Activated naive CD8-positive, alpha-beta T cell treated with anti-CD3 and anti-CD28 coated beads for 36 hours (primary cell): ENCODE data around the gene HDLBP. TPM values are rescaled to one million over a fixed set of nuclear protein-coding genes. Genes with fewer than 3 reads are reported as not detected.
"Not testable (repeated sequence)": the region's sequence is repeated elsewhere in the genome, so short reads cannot be mapped to it uniquely, and the experiment has no call there.

ENCODE experiments used
- DNase-seq: peaks from one replicate; pipeline ENCODE4 v3.0.0; 2021
- H3K27ac Mint-ChIP-seq: one replicate; pipeline ENCODE4 v1.8.0; 2022; ENCODE audit warnings: mild to moderate bottlenecking, moderate library complexity, mixed read lengths
- H3K27me3 Mint-ChIP-seq: one replicate; pipeline ENCODE4 v1.8.0; 2022; ENCODE audit warnings: mild to moderate bottlenecking, mixed read lengths
- H3K36me3 Mint-ChIP-seq: one replicate; pipeline ENCODE4 v1.8.0; 2021; ENCODE audit warnings: mild to moderate bottlenecking, mixed read lengths
- H3K4me1 Mint-ChIP-seq: one replicate; pipeline ENCODE4 v1.8.0; 2021; ENCODE audit warnings: mixed read lengths
- H3K4me3 Mint-ChIP-seq: one replicate; pipeline ENCODE4 v1.8.0; 2022; ENCODE audit warnings: mild to moderate bottlenecking, moderate library complexity, mixed read lengths
- H3K9me3 Mint-ChIP-seq: one replicate; pipeline ENCODE4 v1.8.0; 2022; ENCODE audit warnings: mixed read lengths
- total RNA-seq, 2 experiments: library from RNA; stranded (reverse); gene quantifications; one replicate each; pipeline ENCODE4 v1.2.3, GENCODE V29; 2021

HDLBP gene
- total RNA-seq, 2 experiments from 2014 or later = 272 to 286 TPM

- Mint-ChIP-seq H3K4me3 (no peak overlapping the region), H3K4me1 (peaks cover 18% of the 10 kb centered on the region), H3K9me3 (peaks cover 13% of the 10 kb centered on the region), H3K27me3 (no peaks in the 10 kb centered on the region), H3K27ac (no peak overlapping the region), H3K36me3 (peaks cover 41% of the 10 kb centered on the region)
- no peak for DNase-seq
Measured at GRCh38 chr2:241279828-241280227, 35.6 kb downstream of the HDLBP start.

- H3K27me3 Mint-ChIP-seq = no peaks in the 10 kb centered on the region
- peaks cover 13% of the 10 kb centered on the region for H3K9me3 Mint-ChIP-seq
- H3K36me3 Mint-ChIP-seq = peaks cover 42% of the 10 kb centered on the region
- H3K27ac Mint-ChIP-seq = no peak overlapping the region
- no peak for DNase-seq
- H3K4me3 Mint-ChIP-seq = no peak overlapping the region
- H3K4me1 Mint-ChIP-seq = peaks cover 20% of the 10 kb centered on the region
Measured at GRCh38 chr2:241279413-241279812, 36.1 kb downstream of the HDLBP start.

- not testable (repeated sequence) for H3K27me3 Mint-ChIP-seq, H3K4me3 Mint-ChIP-seq, DNase-seq, H3K27ac Mint-ChIP-seq
- Mint-ChIP-seq H3K36me3 (peaks cover 48% of the 10 kb centered on the region), H3K4me1 (peaks cover 25% of the 10 kb centered on the region), H3K9me3 (peaks cover 13% of the 10 kb centered on the region)
Measured at GRCh38 chr2:241278306-241278705, 37.2 kb downstream of the HDLBP start.

- no peaks in the 10 kb centered on the region for H3K27me3 Mint-ChIP-seq
- peaks cover 13% of the 10 kb centered on the region for H3K9me3 Mint-ChIP-seq
- no peak overlapping the region for H3K4me3 Mint-ChIP-seq
- no peak overlapping the region for H3K27ac Mint-ChIP-seq
- no peak for DNase-seq
- H3K4me1 Mint-ChIP-seq = peaks cover 37% of the 10 kb centered on the region
- peaks cover 50% of the 10 kb centered on the region for H3K36me3 Mint-ChIP-seq
Measured at GRCh38 chr2:241275910-241276309, 39.6 kb downstream of the HDLBP start.

- no peaks in the 10 kb centered on the region for H3K27me3 Mint-ChIP-seq
- H3K4me3 Mint-ChIP-seq = no peak overlapping the region
- peaks cover 50% of the 10 kb centered on the region for H3K36me3 Mint-ChIP-seq
- no peak for DNase-seq
- peaks cover 40% of the 10 kb centered on the region for H3K4me1 Mint-ChIP-seq
- peaks cover 13% of the 10 kb centered on the region for H3K9me3 Mint-ChIP-seq
- no peak overlapping the region for H3K27ac Mint-ChIP-seq
Measured at GRCh38 chr2:241275504-241275903, 40.0 kb downstream of the HDLBP start.

- peaks cover 13% of the 10 kb centered on the region for H3K9me3 Mint-ChIP-seq
- no peak overlapping the region for H3K27ac Mint-ChIP-seq
- no peaks in the 10 kb centered on the region for H3K27me3 Mint-ChIP-seq
- H3K4me3 Mint-ChIP-seq = no peak overlapping the region
- DNase-seq = no peak
- peaks cover 45% of the 10 kb centered on the region for H3K36me3 Mint-ChIP-seq
- peaks cover 35% of the 10 kb centered on the region for H3K4me1 Mint-ChIP-seq
Measured at GRCh38 chr2:241274127-241274526, 41.3 kb downstream of the HDLBP start.

GRCh38 chr2:241273210-241274020 lies 42.1 kb downstream of the HDLBP start:
- Mint-ChIP-seq H3K4me1 (peaks cover 39% of the 10 kb centered on the region), H3K27ac (peak overlapping the region; percentile 51), H3K27me3 (no peaks in the 10 kb centered on the region), H3K36me3 (peaks cover 48% of the 10 kb centered on the region), H3K9me3 (peaks cover 13% of the 10 kb centered on the region), H3K4me3 (peak overlapping the region; percentile 70)
- DNase-seq = no peak

- Mint-ChIP-seq H3K9me3 (peaks cover 13% of the 10 kb centered on the region), H3K36me3 (peaks cover 46% of the 10 kb centered on the region), H3K27me3 (no peaks in the 10 kb centered on the region), H3K4me1 (peaks cover 39% of the 10 kb centered on the region), H3K4me3 (peak overlapping the region; percentile 70), H3K27ac (peak overlapping the region; percentile 51)
- DNase-seq = peak; percentile 74
Measured at GRCh38 chr2:241272303-241273209, 42.9 kb downstream of the HDLBP start.

GRCh38 chr2:241271706-241272302 lies 43.7 kb downstream of the HDLBP start:
- Mint-ChIP-seq H3K36me3 (peaks cover 43% of the 10 kb centered on the region), H3K9me3 (peaks cover 13% of the 10 kb centered on the region), H3K27ac (peak overlapping the region; percentile 87), H3K27me3 (no peaks in the 10 kb centered on the region), H3K4me1 (peaks cover 36% of the 10 kb centered on the region), H3K4me3 (peak overlapping the region; percentile 88)
- peak; percentile 55 for DNase-seq

GRCh38 chr2:241270531-241270930 lies 44.9 kb downstream of the HDLBP start:
- H3K4me3 Mint-ChIP-seq = no peak overlapping the region

GRCh38 chr2:241269707-241270520 lies 45.6 kb downstream of the HDLBP start:
- Mint-ChIP-seq H3K27ac (no peak overlapping the region), H3K4me1 (peaks cover 36% of the 10 kb centered on the region), H3K27me3 (no peaks in the 10 kb centered on the region), H3K9me3 (no peaks in the 10 kb centered on the region), H3K36me3 (peaks cover 26% of the 10 kb centered on the region), H3K4me3 (no peak overlapping the region)
- no peak for DNase-seq

More at GRCh38 chr2:241270531-241270930, 44.9 kb downstream of the HDLBP start:
- no peak for DNase-seq
- Mint-ChIP-seq H3K36me3 (peaks cover 32% of the 10 kb centered on the region), H3K4me1 (peaks cover 36% of the 10 kb centered on the region), H3K9me3 (peaks cover 4% of the 10 kb centered on the region), H3K27ac (no peak overlapping the region), H3K27me3 (no peaks in the 10 kb centered on the region)

- DNase-seq = no peak
- Mint-ChIP-seq H3K4me3 (no peak overlapping the region), H3K9me3 (no peaks in the 10 kb centered on the region), H3K4me1 (peaks cover 30% of the 10 kb centered on the region), H3K27ac (no peak overlapping the region), H3K27me3 (no peaks in the 10 kb centered on the region), H3K36me3 (peaks cover 20% of the 10 kb centered on the region)
Measured at GRCh38 chr2:241268716-241269445, 46.6 kb downstream of the HDLBP start.

GRCh38 chr2:241268306-241268705 lies 47.2 kb downstream of the HDLBP start:
- no peak for DNase-seq
- peaks cover 25% of the 10 kb centered on the region for H3K4me1 Mint-ChIP-seq
- no peak overlapping the region for H3K27ac Mint-ChIP-seq
- H3K27me3 Mint-ChIP-seq = no peaks in the 10 kb centered on the region
- H3K9me3 Mint-ChIP-seq = no peaks in the 10 kb centered on the region
- H3K4me3 Mint-ChIP-seq = no peak overlapping the region
- H3K36me3 Mint-ChIP-seq = peaks cover 21% of the 10 kb centered on the region
